ENCODE results near the gene ECT2. TPM values are rescaled to one million over a fixed set of nuclear protein-coding genes. Genes with fewer than 3 reads are reported as not detected.

ECT2 gene
- total and polyA plus RNA-seq, 2 of the 8 experiments (the other 6 are each of a cell fraction or from before 2014, with no cell fraction given) = 19.5 to 88.7 TPM

DNA sequence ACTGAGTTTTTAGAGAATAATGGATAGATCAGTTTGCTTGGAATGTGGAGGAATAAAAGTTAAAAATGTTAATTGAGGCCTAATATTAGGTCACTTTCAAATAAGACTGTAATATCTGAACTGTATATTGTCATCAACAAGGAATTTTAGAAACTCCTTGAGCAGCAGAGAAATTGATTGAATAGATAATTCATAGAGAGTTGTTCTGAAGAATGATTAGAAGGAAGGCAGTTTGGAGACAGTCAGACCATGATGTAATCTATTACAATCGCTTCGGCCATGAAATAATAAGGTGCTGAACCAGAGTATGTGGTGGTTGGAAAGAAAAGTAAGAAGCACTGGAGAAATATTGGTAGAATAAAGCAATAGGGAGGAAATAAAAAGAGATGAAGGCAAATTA is 15.7 kb downstream of the ECT2 start (continued):
- TF ChIP-seq SP2 (IDR thresholded peaks at IDR 0.05; ENCODE audit: low read length) (no peak), PHF8 (conservative IDR thresholded peaks at IDR 0.05; ENCODE audit: low read depth, low read length) (no peak)
